A549 (cell line): ENCODE measurements around the gene NCKIPSD.

ENCODE experiments used
- EP300 ChIP-seq, 2 experiments: fragments of >200 bp; sonication (Bioruptor Twin); formaldehyde crosslinking; IDR thresholded peaks; 2 replicates in 1 of 2; 3 replicates in 1 of 2; pipeline ENCODE4 v1.6.1; 2016 to 2017
- JUN ChIP-seq, 2 experiments: fragments of >200 bp; sonication (Bioruptor Twin); formaldehyde crosslinking; IDR thresholded peaks; 2 replicates in 1 of 2; 3 replicates in 1 of 2; pipeline ENCODE4 v1.6.1; 2016 to 2017
- KDM1A ChIP-seq: fragments of 200-600 bp; sonication (generic); IDR thresholded peaks from 2 replicates; pipeline ENCODE4 v1.6.1; 2016; ENCODE audit warnings: low read depth, mild to moderate bottlenecking
- MYC ChIP-seq: IDR thresholded peaks from 2 replicates; pipeline ENCODE4 v1.6.1; 2012; ENCODE audit warnings: mild to moderate bottlenecking, inconsistent platforms, low read length, improper control_type of control experiment, borderline replicate concordance
- PBX3 ChIP-seq: IDR thresholded peaks from 2 replicates; pipeline ENCODE4 v1.6.1; 2012
- POLR2A ChIP-seq: IDR thresholded peaks from 2 replicates; pipeline ENCODE4 v1.6.1; 2012; ENCODE audit warnings: mild to moderate bottlenecking, low read length
- RCOR1 ChIP-seq: fragments of 150-350 bp; IDR thresholded peaks from 2 replicates; pipeline ENCODE4 v1.6.1; 2014; ENCODE audit warnings: antibody characterized with exemption, low read length, low read depth
- REST ChIP-seq: fragments of 200-600 bp; sonication (generic); IDR thresholded peaks from 2 replicates; pipeline ENCODE4 v1.6.1; 2016; ENCODE audit warnings: antibody characterized with exemption, mild to moderate bottlenecking, moderate library complexity
- RFX5 ChIP-seq: fragments of 450-650 bp; IDR thresholded peaks from 2 replicates; pipeline ENCODE4 v1.7.1; 2014; ENCODE audit warnings: antibody characterized with exemption, mild to moderate bottlenecking, moderate library complexity
- TF ChIP-seq, protein P1 (sequence below): fragments of >200 bp; sonication (Bioruptor Twin); formaldehyde crosslinking; IDR thresholded peaks from 3 replicates; pipeline ENCODE4 v1.5.1; 2016
- TF ChIP-seq, protein P2 (sequence below): fragments of 450-650 bp; IDR thresholded peaks from 2 replicates; pipeline ENCODE4 v1.6.1; 2014; ENCODE audit warnings: antibody characterized with exemption

DNA sequence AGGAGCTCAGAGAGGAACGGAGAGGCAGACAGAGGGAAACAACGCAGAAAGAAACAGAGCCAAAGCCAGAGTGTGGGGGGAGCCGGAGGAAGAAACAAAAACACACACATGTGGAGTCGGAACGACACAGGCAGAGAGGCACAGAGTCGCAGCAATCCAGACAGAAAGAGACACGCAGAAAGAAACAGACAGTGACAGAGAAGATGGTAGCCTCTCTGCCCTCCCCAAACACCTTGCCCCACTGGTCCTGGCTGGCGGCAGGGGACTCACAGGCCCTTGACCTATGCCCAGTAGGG is 1.7 kb downstream of the NCKIPSD start:
- TF ChIP-seq, protein P1, sequence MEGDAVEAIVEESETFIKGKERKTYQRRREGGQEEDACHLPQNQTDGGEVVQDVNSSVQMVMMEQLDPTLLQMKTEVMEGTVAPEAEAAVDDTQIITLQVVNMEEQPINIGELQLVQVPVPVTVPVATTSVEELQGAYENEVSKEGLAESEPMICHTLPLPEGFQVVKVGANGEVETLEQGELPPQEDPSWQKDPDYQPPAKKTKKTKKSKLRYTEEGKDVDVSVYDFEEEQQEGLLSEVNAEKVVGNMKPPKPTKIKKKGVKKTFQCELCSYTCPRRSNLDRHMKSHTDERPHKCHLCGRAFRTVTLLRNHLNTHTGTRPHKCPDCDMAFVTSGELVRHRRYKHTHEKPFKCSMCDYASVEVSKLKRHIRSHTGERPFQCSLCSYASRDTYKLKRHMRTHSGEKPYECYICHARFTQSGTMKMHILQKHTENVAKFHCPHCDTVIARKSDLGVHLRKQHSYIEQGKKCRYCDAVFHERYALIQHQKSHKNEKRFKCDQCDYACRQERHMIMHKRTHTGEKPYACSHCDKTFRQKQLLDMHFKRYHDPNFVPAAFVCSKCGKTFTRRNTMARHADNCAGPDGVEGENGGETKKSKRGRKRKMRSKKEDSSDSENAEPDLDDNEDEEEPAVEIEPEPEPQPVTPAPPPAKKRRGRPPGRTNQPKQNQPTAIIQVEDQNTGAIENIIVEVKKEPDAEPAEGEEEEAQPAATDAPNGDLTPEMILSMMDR = no peak
- TF ChIP-seq PBX3 = no peak
- TF ChIP-seq JUN (IDR thresholded peaks at IDR 0.05) = no peak
- TF ChIP-seq KDM1A = no peak
- TF ChIP-seq, protein P2, sequence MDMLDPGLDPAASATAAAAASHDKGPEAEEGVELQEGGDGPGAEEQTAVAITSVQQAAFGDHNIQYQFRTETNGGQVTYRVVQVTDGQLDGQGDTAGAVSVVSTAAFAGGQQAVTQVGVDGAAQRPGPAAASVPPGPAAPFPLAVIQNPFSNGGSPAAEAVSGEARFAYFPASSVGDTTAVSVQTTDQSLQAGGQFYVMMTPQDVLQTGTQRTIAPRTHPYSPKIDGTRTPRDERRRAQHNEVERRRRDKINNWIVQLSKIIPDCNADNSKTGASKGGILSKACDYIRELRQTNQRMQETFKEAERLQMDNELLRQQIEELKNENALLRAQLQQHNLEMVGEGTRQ = no peak
- TF ChIP-seq REST = no peak
- TF ChIP-seq MYC = no peak
- no peak for TF ChIP-seq POLR2A
- no peak for TF ChIP-seq RFX5
- no peak for TF ChIP-seq RCOR1
- no peak for TF ChIP-seq EP300 (IDR thresholded peaks at IDR 0.05)
